PC-9 (cell line): Measurements from ENCODE around the gene TMEM37. TPM values are rescaled to one million over a fixed set of nuclear protein-coding genes. Genes with fewer than 3 reads are reported as not detected.

Experiments used
- BruUV-seq: library from RNA; stranded (reverse); fragments of 400-500 nt; replicated peaks from 2 replicates; lab custom pipeline; 2021; lab: Mats Ljungman, UMichigan
- CTCF ChIA-PET: fragments of 300-600 bp; sonication (Branson Sonifier 250); formaldehyde crosslinking; loops from one replicate; lab custom pipeline; 2022; ENCODE audit warnings: antibody characterized with exemption; lab: Charles Lee
- POLR2A ChIA-PET: fragments of 300-600 bp; sonication (Branson Sonifier 250); formaldehyde crosslinking; loops from one replicate; lab custom pipeline; 2022; ENCODE audit warnings: antibody characterized with exemption; ENCODE audit not compliant: unreplicated experiment; lab: Charles Lee
- DNase-seq, 2 experiments: peaks; one replicate each; pipeline versions ENCODE4 v3.0.0 to v3.0.0-alpha.2; 2015 to 2022; ENCODE audit warnings: mixed read lengths in 1 of 2
- H2AFZ ChIP-seq: fragments of 200-600 bp; sonication (generic); 2 replicates; pipeline ENCODE4 v1.8.1; 2017; ENCODE audit warnings: antibody characterized with exemption
- H3F3A ChIP-seq: fragments of 200-600 bp; sonication (generic); 2 replicates; pipeline ENCODE4 v1.8.1; 2017; ENCODE audit warnings: antibody characterized with exemption, mild to moderate bottlenecking, low read depth; ENCODE audit not compliant: insufficient read depth
- H3K27ac ChIP-seq: fragments of 200-600 bp; sonication (generic); 2 replicates; pipeline ENCODE4 v1.6.1; 2016; ENCODE audit warnings: mixed run types
- H3K27me3 ChIP-seq: fragments of 200-600 bp; sonication (generic); 2 replicates; pipeline ENCODE4 v1.6.1; 2016; ENCODE audit warnings: low read depth, mixed run types; ENCODE audit not compliant: insufficient read depth
- H3K36me3 ChIP-seq: fragments of 200-600 bp; sonication (generic); 2 replicates; pipeline ENCODE4 v1.6.1; 2016; ENCODE audit warnings: low read depth, mixed run types
- H3K4me1 ChIP-seq: fragments of 200-600 bp; sonication (generic); replicated peaks from 2 replicates; pipeline ENCODE4 v1.6.1; 2016; ENCODE audit warnings: mixed run types; ENCODE audit not compliant: insufficient read depth
- H3K4me2 ChIP-seq: fragments of 200-600 bp; sonication (generic); 2 replicates; pipeline ENCODE4 v1.6.1; 2017; ENCODE audit warnings: mixed run types
- H3K4me3 ChIP-seq: fragments of 200-600 bp; sonication (generic); 2 replicates; pipeline ENCODE4 v1.6.1; 2016; ENCODE audit warnings: mixed run types
- H3K79me2 ChIP-seq: fragments of 200-600 bp; sonication (generic); 2 replicates; pipeline ENCODE4 v1.6.1; 2017; ENCODE audit warnings: low read depth, mixed run types
- H3K9me2 ChIP-seq: fragments of 200-600 bp; sonication (generic); 2 replicates; pipeline ENCODE4 v1.8.1; 2017; ENCODE audit warnings: mild to moderate bottlenecking; ENCODE audit not compliant: insufficient read depth
- H3K9me3 ChIP-seq: fragments of 200-600 bp; sonication (generic); 2 replicates; pipeline ENCODE4 v1.8.1; 2016; ENCODE audit warnings: low read depth; ENCODE audit not compliant: insufficient read depth
- H4K20me1 ChIP-seq: fragments of 200-600 bp; sonication (generic); 2 replicates; pipeline ENCODE4 v1.8.1; 2017; ENCODE audit not compliant: insufficient read depth
- EZH2 ChIP-seq: fragments of 200-600 bp; sonication (generic); IDR thresholded peaks from 2 replicates; pipeline ENCODE4 v1.8.0; 2017; ENCODE audit warnings: antibody characterized with exemption, low read depth
- intact Hi-C: fragments of 100-400 bp; cut with micrococcal nuclease; formaldehyde crosslinking; loops from one replicate; pipeline ENCODE4 v1.10.0; 2022; ENCODE audit not compliant: unreplicated experiment
- total RNA-seq: library from RNA; stranded (reverse); gene quantifications from 2 replicates; pipeline ENCODE4 v1.2.3, GENCODE V29; 2021
- TF ChIP-seq, protein P1 (sequence below): fragments of 200-600 bp; sonication (generic); conservative IDR thresholded peaks from 2 replicates; pipeline ENCODE4 v1.6.1; 2017; ENCODE audit warnings: mixed run types, antibody characterized with exemption, mild to moderate bottlenecking, moderate library complexity

TMEM37 gene
- total RNA-seq, 1 experiment from 2014 or later, result 1.2 TPM

GRCh38 chr2:119424284-119425118 lies 7.2 kb upstream of the TMEM37 start:
- no peaks in the 10 kb centered on the region for H3K9me3 ChIP-seq
- ChIA-PET POLR2A (no interaction called here), CTCF (no interaction called here)
- peaks cover 26% of the 10 kb centered on the region for H3K4me1 ChIP-seq
- H3K9me2 ChIP-seq, result no peaks in the 10 kb centered on the region
- peaks cover 5% of the 10 kb centered on the region; the same call in 1 of the 2 replicates for H3F3A ChIP-seq
- H3K4me3 ChIP-seq, result no peak overlapping the region
- no peak overlapping the region for H3K27ac ChIP-seq
- no peaks in the 10 kb centered on the region for H4K20me1 ChIP-seq
- no peaks in the 10 kb centered on the region for H3K36me3 ChIP-seq
- no peaks in the 10 kb centered on the region for H3K79me2 ChIP-seq
- H3K4me2 ChIP-seq, result no peak overlapping the region
- DNase-seq, result no peak
- no peaks in the 10 kb centered on the region for H3K27me3 ChIP-seq
- intact Hi-C loops, result no loop called here
- no TSS peak for BruUV-seq
- TF ChIP-seq EZH2, result no peak
- TF ChIP-seq, protein P1, sequence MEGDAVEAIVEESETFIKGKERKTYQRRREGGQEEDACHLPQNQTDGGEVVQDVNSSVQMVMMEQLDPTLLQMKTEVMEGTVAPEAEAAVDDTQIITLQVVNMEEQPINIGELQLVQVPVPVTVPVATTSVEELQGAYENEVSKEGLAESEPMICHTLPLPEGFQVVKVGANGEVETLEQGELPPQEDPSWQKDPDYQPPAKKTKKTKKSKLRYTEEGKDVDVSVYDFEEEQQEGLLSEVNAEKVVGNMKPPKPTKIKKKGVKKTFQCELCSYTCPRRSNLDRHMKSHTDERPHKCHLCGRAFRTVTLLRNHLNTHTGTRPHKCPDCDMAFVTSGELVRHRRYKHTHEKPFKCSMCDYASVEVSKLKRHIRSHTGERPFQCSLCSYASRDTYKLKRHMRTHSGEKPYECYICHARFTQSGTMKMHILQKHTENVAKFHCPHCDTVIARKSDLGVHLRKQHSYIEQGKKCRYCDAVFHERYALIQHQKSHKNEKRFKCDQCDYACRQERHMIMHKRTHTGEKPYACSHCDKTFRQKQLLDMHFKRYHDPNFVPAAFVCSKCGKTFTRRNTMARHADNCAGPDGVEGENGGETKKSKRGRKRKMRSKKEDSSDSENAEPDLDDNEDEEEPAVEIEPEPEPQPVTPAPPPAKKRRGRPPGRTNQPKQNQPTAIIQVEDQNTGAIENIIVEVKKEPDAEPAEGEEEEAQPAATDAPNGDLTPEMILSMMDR, result no peak
- no peak overlapping the region for H2AFZ ChIP-seq

DNA sequence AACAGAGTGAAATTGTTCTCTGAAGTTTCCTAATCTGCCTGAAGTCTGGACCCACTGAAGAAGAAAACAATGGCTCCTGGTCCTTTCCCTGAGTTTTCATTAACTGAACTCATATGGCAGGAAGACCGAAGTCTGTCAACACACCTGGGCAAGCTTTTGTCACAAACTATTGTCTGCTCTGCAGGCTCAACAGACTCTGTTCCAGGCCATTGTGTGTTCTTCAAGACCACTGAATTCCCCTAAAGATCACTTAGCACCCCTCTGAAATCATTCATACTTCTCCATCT lies 6.6 kb upstream of the TMEM37 start:
- no peak overlapping the region for H3K4me2 ChIP-seq
- H4K20me1 ChIP-seq, result no peaks in the 10 kb centered on the region
- H3K27me3 ChIP-seq, result no peaks in the 10 kb centered on the region
- H3K9me2 ChIP-seq, result no peaks in the 10 kb centered on the region
- no peak overlapping the region for H3K4me3 ChIP-seq
- ChIA-PET CTCF (no interaction called here), POLR2A (no interaction called here)
- H3F3A ChIP-seq, result peaks cover 11% of the 10 kb centered on the region; the same call in 1 of the 2 replicates
- BruUV-seq, result no TSS peak
- no peaks in the 10 kb centered on the region for H3K36me3 ChIP-seq
- intact Hi-C loops, result no loop called here
- no peak overlapping the region for H3K27ac ChIP-seq
- peaks cover 32% of the 10 kb centered on the region for H3K4me1 ChIP-seq
- H3K9me3 ChIP-seq, result no peaks in the 10 kb centered on the region
- DNase-seq, result no peak
- H3K79me2 ChIP-seq, result no peaks in the 10 kb centered on the region
- H2AFZ ChIP-seq, result no peak overlapping the region
- TF ChIP-seq, protein P1, result no peak
- no peak for TF ChIP-seq EZH2

DNA sequence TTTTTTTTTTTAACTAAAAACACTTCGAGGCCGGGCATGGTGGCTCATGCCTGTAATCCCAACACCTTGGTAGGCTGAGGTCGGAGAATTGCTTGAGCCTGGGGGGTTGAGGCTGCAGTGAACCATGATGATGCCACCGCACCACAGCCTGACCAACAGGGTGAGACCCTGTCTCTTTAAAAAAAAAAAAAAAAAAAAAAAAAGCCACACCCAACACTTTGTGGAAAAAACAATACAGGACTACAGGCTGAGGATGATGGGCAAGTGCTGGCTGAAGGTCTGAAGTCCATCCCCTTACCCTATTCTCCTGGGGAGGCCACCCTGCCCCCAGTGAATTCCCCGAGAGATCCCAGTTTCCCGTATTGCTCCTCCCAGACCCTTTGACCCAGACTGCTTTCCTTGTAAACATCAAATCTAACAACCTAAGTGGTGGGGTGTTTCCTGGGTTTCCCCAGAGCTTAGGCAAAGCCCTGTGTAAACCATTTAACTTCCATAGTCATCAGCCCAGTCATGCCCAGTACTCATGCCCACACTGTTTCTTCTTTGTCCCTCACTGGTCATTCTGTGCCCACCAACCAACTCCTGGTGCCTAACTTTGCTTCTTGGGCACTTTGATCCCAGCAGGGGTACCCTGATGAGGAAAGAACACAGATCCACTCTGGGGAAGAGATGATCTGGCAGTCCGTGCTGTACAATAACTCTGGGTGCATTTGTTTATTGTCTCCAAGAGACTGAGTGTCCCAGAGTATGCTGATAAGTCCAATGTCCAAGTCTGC lies 5.8 kb upstream of the TMEM37 start:
- Histone ChIP-seq H3K4me2 (peak overlapping the region; percentile 25), H4K20me1 (no peaks in the 10 kb centered on the region), H3K9me2 (no peaks in the 10 kb centered on the region), H3F3A (peaks cover 18% of the 10 kb centered on the region; the same call in 1 of the 2 replicates), H3K4me1 (peaks cover 37% of the 10 kb centered on the region), H2AFZ (no peak overlapping the region; the same call in 1 of the 2 replicates), H3K4me3 (no peak overlapping the region), H3K27me3 (no peaks in the 10 kb centered on the region), H3K9me3 (no peaks in the 10 kb centered on the region), H3K36me3 (no peaks in the 10 kb centered on the region), H3K27ac (no peak overlapping the region), H3K79me2 (no peaks in the 10 kb centered on the region)
- ChIA-PET CTCF (no interaction called here), POLR2A (no interaction called here)
- no peak for DNase-seq
- TF ChIP-seq, protein P1, result no peak
- no peak for TF ChIP-seq EZH2
- intact Hi-C loops, result no loop called here
- no TSS peak for BruUV-seq
